HepG2 (cell line): Measurements from ENCODE around the gene BMP8B. TPM values are rescaled to one million over a fixed set of nuclear protein-coding genes. Genes with fewer than 3 reads are reported as not detected.

Experiments
- CTCF ChIP-seq: sonication (generic); formaldehyde crosslinking; IDR thresholded peaks from 2 replicates; pipeline ENCODE4 v1.5.0; 2020; ENCODE audit warnings: mild to moderate bottlenecking, missing genetic modification reagents, moderate library complexity
- FOSL2 ChIP-seq: sonication (generic); formaldehyde crosslinking; IDR thresholded peaks from 2 replicates; pipeline ENCODE4 v1.4.0; 2020; ENCODE audit warnings: missing genetic modification reagents
- FOXA3 ChIP-seq: IDR thresholded peaks from 2 replicates; pipeline ENCODE4 v1.6.1; 2016; ENCODE audit warnings: missing genetic modification reagents, missing compliant biosample characterization
- FOXP1 ChIP-seq, 2 experiments: fragments of 450-650 bp in 1 of 2; IDR thresholded peaks; 2 replicates each; pipeline ENCODE4 v1.6.1; 2017 to 2018; ENCODE audit warnings: antibody characterized with exemption in 1 of 2
- KLF6 ChIP-seq: IDR thresholded peaks from 2 replicates; pipeline ENCODE4 v1.8.0; 2016; ENCODE audit warnings: missing biosample characterization, missing genetic modification reagents
- NR2F1 ChIP-seq, 2 experiments: fragments of 450-650 bp in 1 of 2; formaldehyde crosslinking in 1 of 2; IDR thresholded peaks; 2 replicates each; pipeline versions ENCODE4 v1.5.0 to v1.6.1; 2016 to 2020; ENCODE audit warnings: mild to moderate bottlenecking in 1 of 2, missing compliant biosample characterization in 1 of 2, missing genetic modification reagents in 1 of 2, moderate library complexity in 1 of 2
- NR2F6 ChIP-seq, 2 experiments: IDR thresholded peaks; 2 replicates each; pipeline ENCODE4 v1.6.1; 2016; ENCODE audit warnings: antibody characterized with exemption in 1 of 2, mild to moderate bottlenecking in 1 of 2
- SAP130 ChIP-seq: IDR thresholded peaks from 2 replicates; pipeline ENCODE4 v1.6.1; 2016; ENCODE audit warnings: low read depth
- TBX3 ChIP-seq: fragments of 450-650 bp; IDR thresholded peaks from 2 replicates; pipeline ENCODE4 v1.6.1; 2017; ENCODE audit warnings: antibody characterized with exemption, mild to moderate bottlenecking, inconsistent platforms, borderline replicate concordance
- ZNF768 ChIP-seq: sonication (generic); formaldehyde crosslinking; IDR thresholded peaks from 2 replicates; pipeline ENCODE4 v1.4.0; 2020; ENCODE audit warnings: missing genetic modification reagents
- polyA plus RNA-seq, 8 experiments: library from polyadenylated mRNA; depleted of rRNA in 3 of 8; stranded (reverse) in 7 of 8; unstranded in 1 of 8; fragments of >200 nt; fragmentation: Illumina TruSeq in 4 of 8; extraction: Trizol in 4 of 8; gene quantifications; 2 replicates each; pipeline versions ENCODE4 v1.2.1 to v1.2.3, GENCODE V29; 2011 to 2016; ENCODE audit warnings: low read depth in 4 of 8, missing spikeins in 1 of 8, mixed read lengths in 1 of 8; ENCODE audit not compliant: insufficient read depth in 1 of 8
- total RNA-seq, 5 experiments: library from RNA; depleted of rRNA; stranded (reverse); fragments of >200 nt; fragmentation: Illumina TruSeq; extraction: Trizol; gene quantifications; 2 replicates each; pipeline ENCODE4 v1.2.3, GENCODE V29; 2016; ENCODE audit warnings: low read depth in 1 of 5
- TF ChIP-seq, protein P1 (sequence below): IDR thresholded peaks from 2 replicates; pipeline ENCODE4 v1.6.1; 2012; ENCODE audit warnings: low read depth, low read length, improper control_type of control experiment

The BMP8B gene
- total and polyA plus RNA-seq, 2 of the 13 experiments (the other 11 are each of a cell fraction or from before 2014, with no cell fraction given), result 0.29 to 0.41 TPM

DNA sequence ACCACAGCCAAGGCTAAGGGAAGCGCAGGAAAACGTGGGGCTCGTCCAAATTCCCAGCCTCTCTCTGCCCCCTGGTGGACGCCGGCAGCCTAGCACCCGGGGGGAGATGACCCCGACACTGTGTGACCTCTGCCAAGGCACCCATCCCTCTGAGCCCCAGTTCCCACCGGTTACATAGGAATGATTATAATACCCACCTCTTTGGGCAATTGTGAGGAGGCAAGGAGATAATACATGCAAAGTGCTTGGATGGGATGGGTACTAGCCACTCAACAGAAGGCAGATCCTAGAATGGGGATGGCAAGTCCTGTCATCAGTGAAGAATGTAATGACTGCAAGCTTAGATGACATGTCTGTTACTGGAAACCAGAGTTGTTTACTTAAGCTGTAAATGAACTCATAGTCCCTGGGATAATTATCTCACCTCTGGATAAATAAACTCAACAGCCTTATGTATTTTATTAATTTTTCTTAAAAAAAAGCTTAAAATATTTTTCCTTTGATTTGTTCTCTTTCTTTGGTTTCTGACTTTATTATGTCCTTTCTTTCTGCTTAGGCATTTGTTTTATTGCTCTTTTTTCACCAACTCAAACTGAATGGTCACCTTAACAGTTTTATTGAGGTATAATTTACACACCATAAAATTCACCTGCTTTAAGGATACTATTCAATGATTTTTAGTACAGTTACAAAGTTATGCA is 11.3 kb upstream of the BMP8B start (continued):
- peak; percentile 72 for TF ChIP-seq CTCF (CRISPR knock-in tag)
- 0 out of 2 replicates have a peak, but pooled peaks have one; percentile 20 for TF ChIP-seq SAP130
- TF ChIP-seq FOXA3 (CRISPR knock-in tag), result 0 out of 2 replicates have a peak, but pooled peaks have one; percentile 16
- TF ChIP-seq FOXP1 (IDR thresholded peaks at IDR 0.05), result no peak
- 0 out of 2 replicates have a peak, but pooled peaks have one; percentile 22 for TF ChIP-seq FOXP1 (CRISPR knock-in tag; IDR thresholded peaks at IDR 0.05)
- peak; percentile 70; the same call in 1 of the 2 replicates for TF ChIP-seq TBX3
- peak; percentile 69 for TF ChIP-seq FOSL2 (CRISPR knock-in tag)
- TF ChIP-seq NR2F1 (CRISPR knock-in tag; IDR thresholded peaks at IDR 0.05), result peak in 1 of 2 experiments; percentile 26; a peak in 1 of 4 replicates
- 0 out of 2 replicates have a peak, but pooled peaks have one; percentile 11 for TF ChIP-seq KLF6 (CRISPR knock-in tag)
- 0 out of 2 replicates have a peak, but pooled peaks have one; percentile 11 for TF ChIP-seq NR2F6 (IDR thresholded peaks at IDR 0.05)
- 0 out of 2 replicates have a peak, but pooled peaks have one; percentile 12 for TF ChIP-seq NR2F6 (CRISPR knock-in tag; IDR thresholded peaks at IDR 0.05)
- peak; percentile 51; the same call in 1 of the 2 replicates for TF ChIP-seq ZNF768 (CRISPR knock-in tag)
- TF ChIP-seq, protein P1, sequence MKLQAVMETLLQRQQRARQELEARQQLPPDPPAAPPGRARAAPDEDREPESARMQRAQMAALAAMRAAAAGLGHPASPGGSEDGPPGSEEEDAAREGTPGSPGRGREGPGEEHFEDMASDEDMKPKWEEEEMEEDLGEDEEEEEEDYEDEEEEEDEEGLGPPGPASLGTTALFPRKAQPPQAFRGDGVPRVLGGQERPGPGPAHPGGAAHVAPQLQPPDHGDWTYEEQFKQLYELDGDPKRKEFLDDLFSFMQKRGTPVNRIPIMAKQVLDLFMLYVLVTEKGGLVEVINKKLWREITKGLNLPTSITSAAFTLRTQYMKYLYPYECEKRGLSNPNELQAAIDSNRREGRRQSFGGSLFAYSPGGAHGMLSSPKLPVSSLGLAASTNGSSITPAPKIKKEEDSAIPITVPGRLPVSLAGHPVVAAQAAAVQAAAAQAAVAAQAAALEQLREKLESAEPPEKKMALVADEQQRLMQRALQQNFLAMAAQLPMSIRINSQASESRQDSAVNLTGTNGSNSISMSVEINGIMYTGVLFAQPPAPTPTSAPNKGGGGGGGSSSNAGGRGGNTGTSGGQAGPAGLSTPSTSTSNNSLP, result peak; percentile 50; the same call in 1 of the 2 replicates
- TF ChIP-seq, all 625 proteins: peak for 17
